Measurements from ENCODE around the gene PMCH.

- TF ChIP-seq LEF1 (IDR thresholded peaks at IDR 0.05; ENCODE audit: borderline replicate concordance) (no peak), ZNF384 (IDR thresholded peaks at IDR 0.05) (no peak), SUZ12 (IDR thresholded peaks at IDR 0.05) (no peak), FOXK2 (IDR thresholded peaks at IDR 0.05) (no peak), ELF4 (IDR thresholded peaks at IDR 0.05) (no peak), HDGF (IDR thresholded peaks at IDR 0.05; ENCODE audit: borderline replicate concordance) (no peak), FOXA1 (IDR thresholded peaks at IDR 0.05) (no peak), TARDBP (IDR thresholded peaks at IDR 0.05) (no peak), BHLHE40 (IDR thresholded peaks at IDR 0.05; ENCODE audit: borderline replicate concordance) (no peak)
These were observed 34.8 kb upstream of the PMCH start for GRCh38 chr12:102232446-102232845.
